H1 (cell line): Measurements from ENCODE around the gene MCHR1. TPM values are rescaled to one million over a fixed set of nuclear protein-coding genes. Genes with fewer than 3 reads are reported as not detected.

ENCODE experiments used
- CTCF ChIA-PET: fragments of 300-600 bp; sonication (Branson Sonifier 250); formaldehyde crosslinking; loops from one replicate; lab custom pipeline; 2021; ENCODE audit not compliant: partially characterized antibody; lab: Charles Lee
- POLR2A ChIA-PET: fragments of 300-600 bp; sonication (Branson Sonifier 250); formaldehyde crosslinking; loops from one replicate; lab custom pipeline; 2021; ENCODE audit warnings: inconsistent platforms; ENCODE audit not compliant: partially characterized antibody; lab: Charles Lee
- DNase-seq, 2 experiments: peaks; one replicate each; pipeline versions ENCODE4 v3.0.0 to v3.0.0-alpha.2; 2010 to 2022; ENCODE audit warnings: low spot score in 2 of 2, low read depth in 1 of 2, mixed read lengths in 1 of 2
- FAIRE-seq: peaks from 2 replicates; lab custom pipeline; 2011; peaks lifted over from hg19 to GRCh38; lab: Jason Lieb, UNC
- H2AFZ ChIP-seq: 2 replicates; pipeline ENCODE4 v1.8.1; 2012; ENCODE audit warnings: low read length, inconsistent platforms
- H2AK5ac ChIP-seq: 2 replicates; pipeline ENCODE4 v1.6.1; 2013; ENCODE audit warnings: low read depth, low read length
- H2BK120ac ChIP-seq: replicated peaks from 2 replicates; pipeline ENCODE3; 2013; ENCODE audit warnings: low read depth, low read length, inconsistent platforms
- H2BK12ac ChIP-seq: 2 replicates; pipeline ENCODE4 v1.6.1; 2013; ENCODE audit warnings: low read depth, low read length
- H2BK15ac ChIP-seq: 2 replicates; pipeline ENCODE4 v1.6.1; 2013; ENCODE audit warnings: low read length
- H2BK20ac ChIP-seq: 2 replicates; pipeline ENCODE4 v1.6.1; 2013; ENCODE audit warnings: low read length
- H2BK5ac ChIP-seq: 2 replicates; pipeline ENCODE4 v1.6.1; 2013; ENCODE audit warnings: low read depth, low read length
- H3K14ac ChIP-seq: 2 replicates; pipeline ENCODE4 v1.6.1; 2013; ENCODE audit warnings: inconsistent platforms; ENCODE audit not compliant: insufficient read length
- H3K18ac ChIP-seq: 2 replicates; pipeline ENCODE4 v1.6.1; 2013; ENCODE audit warnings: low read length; ENCODE audit errors: extremely low read depth
- H3K23ac ChIP-seq: 2 replicates; pipeline ENCODE4 v1.6.1; 2013; ENCODE audit warnings: inconsistent platforms; ENCODE audit not compliant: insufficient read length
- H3K23me2 ChIP-seq: 2 replicates; pipeline ENCODE4 v1.6.1; 2013; ENCODE audit warnings: low read depth, low read length
- H3K27ac ChIP-seq: 2 replicates; pipeline ENCODE4 v1.6.1; 2011; ENCODE audit warnings: low read depth, low read length, inconsistent platforms
- H3K27me3 ChIP-seq, 4 experiments: replicated peaks in 1 of 4; 1 replicate in 1 of 4; 2 replicates in 3 of 4; pipeline versions ENCODE4 v1.6.1 to v1.8.1; 2011 to 2013; ENCODE audit warnings: low read length in 3 of 4, mild to moderate bottlenecking in 3 of 4, inconsistent platforms in 2 of 4, mixed read lengths in 2 of 4, moderate library complexity in 1 of 4; ENCODE audit not compliant: control insufficient read depth in 3 of 4, insufficient read depth in 3 of 4; ENCODE audit errors: extremely low read depth in 1 of 4
- H3K36me3 ChIP-seq, 4 experiments: 2 replicates each; pipeline versions ENCODE4 v1.6.1 to v1.8.1; 2011 to 2013; ENCODE audit warnings: mild to moderate bottlenecking in 4 of 4, low read length in 3 of 4, moderate library complexity in 2 of 4, control low read depth in 1 of 4, inconsistent platforms in 1 of 4; ENCODE audit not compliant: insufficient read depth in 4 of 4, control insufficient read depth in 2 of 4
- H3K4ac ChIP-seq: replicated peaks from 2 replicates; pipeline ENCODE3; 2013; ENCODE audit warnings: low read length, low read depth, mixed read lengths, inconsistent platforms; ENCODE audit not compliant: insufficient read length
- H3K4me1 ChIP-seq, 4 experiments: replicated peaks in 1 of 4; 1 replicate in 1 of 4; 2 replicates in 3 of 4; pipeline versions ENCODE4 v1.6.1 to v1.8.1; 2011 to 2013; ENCODE audit warnings: low read length in 3 of 4, inconsistent platforms in 2 of 4, mixed read lengths in 1 of 4; ENCODE audit not compliant: insufficient read depth in 4 of 4, control insufficient read depth in 3 of 4
- H3K4me2 ChIP-seq, 2 experiments: 2 replicates each; pipeline versions ENCODE4 v1.6.1 to v1.8.1; 2011 to 2013; ENCODE audit warnings: low read depth in 2 of 2, low read length in 2 of 2, control low read depth in 1 of 2, inconsistent platforms in 1 of 2, mild to moderate bottlenecking in 1 of 2; ENCODE audit not compliant: insufficient read depth in 1 of 2
- H3K4me3 ChIP-seq, 4 experiments: fragments of 200-600, 300-600 bp in 1 of 4; sonication (generic), shearing (Covaris generic), sonication (Bioruptor Twin) in 1 of 4; 2 replicates each; pipeline versions ENCODE4 v1.5.1 to v1.8.1; 2011 to 2016; ENCODE audit warnings: low read length in 4 of 4, low read depth in 3 of 4, control low read depth in 2 of 4, inconsistent platforms in 2 of 4, mild to moderate bottlenecking in 2 of 4, mixed read lengths in 1 of 4, moderate library complexity in 1 of 4; ENCODE audit not compliant: insufficient read depth in 2 of 4; ENCODE audit errors: extremely low read depth in 1 of 4
- H3K56ac ChIP-seq: replicated peaks from 2 replicates; pipeline ENCODE3; 2013; ENCODE audit warnings: low read depth, mild to moderate bottlenecking, mixed read lengths, low read length, inconsistent platforms; ENCODE audit not compliant: insufficient read length
- H3K79me1 ChIP-seq: 2 replicates; pipeline ENCODE4 v1.6.1; 2013; ENCODE audit warnings: low read depth, low read length, control low read depth
- H3K79me2 ChIP-seq, 2 experiments: 2 replicates each; pipeline versions ENCODE4 v1.6.1 to v1.8.1; 2012 to 2013; ENCODE audit warnings: low read length in 2 of 2, mild to moderate bottlenecking in 2 of 2, inconsistent platforms in 1 of 2; ENCODE audit not compliant: insufficient read depth in 2 of 2, control insufficient read depth in 1 of 2
- H3K9ac ChIP-seq, 4 experiments: replicated peaks in 1 of 4; 1 replicate in 1 of 4; 2 replicates in 3 of 4; pipeline versions ENCODE4 v1.6.1 to v1.8.1; 2011 to 2013; ENCODE audit warnings: low read depth in 3 of 4, low read length in 3 of 4, control low read depth in 2 of 4, mild to moderate bottlenecking in 2 of 4, moderate library complexity in 2 of 4, inconsistent platforms in 1 of 4; ENCODE audit errors: extremely low read depth in 1 of 4
- H3K9me3 ChIP-seq, 2 experiments: 2 replicates each; pipeline versions ENCODE4 v1.6.1 to v1.8.1; 2012 to 2013; ENCODE audit warnings: mild to moderate bottlenecking in 2 of 2, moderate library complexity in 2 of 2, control low read depth in 1 of 2, inconsistent platforms in 1 of 2, low read depth in 1 of 2, low read length in 1 of 2, mixed read lengths in 1 of 2; ENCODE audit not compliant: insufficient read depth in 2 of 2
- H4K20me1 ChIP-seq, 2 experiments: replicated peaks in 1 of 2; 2 replicates each; pipeline versions ENCODE3 to v1.8.1; 2011 to 2013; ENCODE audit warnings: inconsistent platforms in 2 of 2, low read length in 2 of 2, mild to moderate bottlenecking in 1 of 2; ENCODE audit not compliant: insufficient read depth in 2 of 2, control insufficient read depth in 1 of 2
- H4K5ac ChIP-seq: 2 replicates; pipeline ENCODE4 v1.6.1; 2013; ENCODE audit warnings: low read length, low read depth, mixed read lengths, inconsistent platforms; ENCODE audit not compliant: insufficient read length
- H4K8ac ChIP-seq: 2 replicates; pipeline ENCODE4 v1.8.0; 2013; ENCODE audit warnings: mild to moderate bottlenecking, moderate library complexity, low read length, inconsistent platforms; ENCODE audit not compliant: insufficient read depth; ENCODE audit errors: extremely low read depth
- H4K91ac ChIP-seq: replicated peaks from 2 replicates; pipeline ENCODE3; 2013; ENCODE audit warnings: low read length, mixed read lengths, inconsistent platforms; ENCODE audit not compliant: insufficient read length
- FOSL1 ChIP-seq: IDR thresholded peaks from 2 replicates; pipeline ENCODE4 v1.6.1; 2011; ENCODE audit warnings: mild to moderate bottlenecking, low read depth, low read length, moderate library complexity; ENCODE audit not compliant: insufficient read depth
- HDAC2 ChIP-seq, 2 experiments: fragments of 300-600 bp in 1 of 2; sonication (generic) in 1 of 2; IDR thresholded peaks; 2 replicates each; pipeline ENCODE4 v1.6.1; 2011 to 2012; ENCODE audit warnings: low read depth in 2 of 2, low read length in 2 of 2, mild to moderate bottlenecking in 2 of 2, moderate library complexity in 2 of 2, borderline replicate concordance in 1 of 2, inconsistent platforms in 1 of 2
- JUND ChIP-seq: IDR thresholded peaks from 2 replicates; pipeline ENCODE4 v1.6.1; 2011; ENCODE audit warnings: mild to moderate bottlenecking, improper control_type of control experiment, low read length
- KDM1A ChIP-seq: fragments of 200-600, 300-600 bp; sonication (generic); IDR thresholded peaks from 2 replicates; pipeline ENCODE4 v1.7.1; 2016; ENCODE audit warnings: mild to moderate bottlenecking, low read length, borderline replicate concordance
- KDM4A ChIP-seq: IDR thresholded peaks from one replicate; pipeline ENCODE4 v1.7.1; 2012; ENCODE audit warnings: low read depth, mild to moderate bottlenecking, moderate library complexity, low read length, inconsistent platforms; ENCODE audit not compliant: severe bottlenecking
- NRF1 ChIP-seq: IDR thresholded peaks from 2 replicates; pipeline ENCODE4 v1.6.1; 2011; ENCODE audit warnings: mild to moderate bottlenecking, low read depth, low read length, improper control_type of control experiment
- PHF8 ChIP-seq: fragments of 200-600 bp; sonication (generic); conservative IDR thresholded peaks from 2 replicates; pipeline ENCODE4 v1.7.1; 2012; ENCODE audit warnings: low read depth, mild to moderate bottlenecking, inconsistent platforms, low read length, moderate library complexity
- POLR2AphosphoS5 ChIP-seq: IDR thresholded peaks from 2 replicates; pipeline ENCODE4 v1.6.1; 2011; ENCODE audit warnings: low read depth, low read length
- RBBP5 ChIP-seq: IDR thresholded peaks from 2 replicates; pipeline ENCODE4 v1.7.1; 2012; ENCODE audit warnings: low read depth, mild to moderate bottlenecking, inconsistent platforms, low read length, moderate library complexity, borderline replicate concordance
- SIN3A ChIP-seq, 2 experiments: IDR thresholded peaks in 1 of 2; conservative IDR thresholded peaks in 1 of 2; 2 replicates each; pipeline ENCODE4 v1.6.1; 2011 to 2012; ENCODE audit warnings: low read length in 2 of 2, improper control_type of control experiment in 1 of 2, low read depth in 1 of 2, mild to moderate bottlenecking in 1 of 2
- SIX5 ChIP-seq: IDR thresholded peaks from 2 replicates; pipeline ENCODE4 v1.6.1; 2011; ENCODE audit warnings: mild to moderate bottlenecking, low read depth, low read length
- TAF7 ChIP-seq: optimal IDR thresholded peaks from 2 replicates; pipeline ENCODE3; 2011; ENCODE audit warnings: low read depth, mild to moderate bottlenecking, inconsistent platforms, low read length, moderate library complexity, borderline replicate concordance
- WGBS, 2 experiments: shearing (Covaris generic) in 1 of 2; methylation state at CpG; one replicate each; pipeline versions ENCODE4 v1.1.6 to v1.1.7; 2013 to 2015; ENCODE audit warnings: low lambda C conversion rate in 2 of 2, mixed read lengths in 2 of 2, inconsistent platforms in 1 of 2, low coverage in 1 of 2, missing lambda C conversion rate in 1 of 2; ENCODE audit not compliant: insufficient replicate concordance in 2 of 2, insufficient coverage in 1 of 2, insufficient read length in 1 of 2; ENCODE audit errors: extremely low coverage in 1 of 2, missing lambda C conversion rate in 1 of 2; 5-methylcytosine and 5-hydroxymethylcytosine counted together
- polyA plus RNA-seq, 7 experiments: library from polyadenylated mRNA; depleted of rRNA in 3 of 7; stranded (reverse) in 5 of 7; unstranded in 2 of 7; fragments of >200 nt in 5 of 7; fragments of 200-250 nt in 2 of 7; gene quantifications; 1 replicate in 5 of 7; 2 replicates in 1 of 7; 4 replicates in 1 of 7; pipeline versions ENCODE4 v1.2.1 to v1.2.3, GENCODE V29; 2011 to 2013; ENCODE audit warnings: missing spikeins in 2 of 7, mixed read lengths in 2 of 7
- total RNA-seq: library from RNA; stranded (reverse); fragmentation: NEBNext Ultra II Directional; extraction: Animal tissue kit (Norgen Biotek cat#: 25700); gene quantifications from 2 replicates; pipeline ENCODE4 v1.2.1, GENCODE V29; 2021
- TF ChIP-seq, protein P1 (sequence below): IDR thresholded peaks from 2 replicates; pipeline ENCODE4 v1.6.1; 2012; ENCODE audit warnings: inconsistent platforms

The MCHR1 gene
- total and polyA plus RNA-seq, 2 of the 8 experiments (the other 6 are each of a cell fraction or from before 2014, with no cell fraction given): 0.91 to 7.6 TPM

DNA sequence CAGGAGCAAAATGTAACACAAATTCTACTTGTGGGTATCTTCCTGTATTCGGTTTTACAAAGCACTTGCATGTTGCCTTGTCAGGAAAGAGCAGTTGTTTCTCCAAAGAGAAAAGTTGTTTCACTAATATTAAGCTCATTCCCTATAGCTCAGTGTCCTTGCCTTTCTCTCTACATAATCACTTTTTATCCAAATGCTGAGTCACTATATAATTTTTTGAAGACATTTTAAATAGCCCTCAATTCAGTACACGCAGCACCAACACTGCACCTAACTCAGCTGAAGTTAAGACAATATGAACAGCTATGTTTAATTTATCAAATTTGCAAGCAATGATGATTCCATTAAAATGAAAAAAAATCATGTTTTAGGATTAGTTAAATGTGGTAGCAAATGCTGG is 28.2 kb upstream of the MCHR1 start:
- Histone ChIP-seq H3K4me1 (peaks cover 0 to 5% (median 2%) of the 10 kb centered on the region in 4 experiments; a peak in 3 of 7 replicates), H3K79me1 (no peaks in the 10 kb centered on the region), H3K9me3 (no peaks in the 10 kb centered on the region), H3K23me2 (no peaks in the 10 kb centered on the region), H3K27ac (no peak overlapping the region), H2AFZ (no peak overlapping the region), H2BK120ac (no peak overlapping the region), H2AK5ac (no peak overlapping the region), H3K4me3 (no peak overlapping the region), H4K8ac (no peak overlapping the region), H2BK20ac (no peak overlapping the region), H4K91ac (no peak overlapping the region), H3K9ac (no peak overlapping the region), H2BK12ac (no peak overlapping the region), H3K23ac (no peak overlapping the region), H4K20me1 (no peaks in the 10 kb centered on the region), H4K5ac (no peak overlapping the region), H2BK5ac (no peak overlapping the region), H3K56ac (no peak overlapping the region), H3K27me3 (no peaks in the 10 kb centered on the region), H3K18ac (no peak overlapping the region), H3K4ac (no peak overlapping the region), H2BK15ac (no peak overlapping the region), H3K36me3 (no peaks in the 10 kb centered on the region), H3K79me2 (no peaks in the 10 kb centered on the region), H3K14ac (no peak overlapping the region), H3K4me2 (no peak overlapping the region)
- ChIA-PET CTCF (interaction anchor here (0.6 to 4.1 kb wide), 5 partner anchors 109 to 248 kb away, joined by 3 to 23 read pairs (median 5); no protein-coding TSS in a partner anchor), POLR2A (no interaction called here)
- WGBS, 2 experiments: 92% methylated on average over 2 of the region's 2 CpGs; no CpG with 5 or more reads in 1 of the 2 experiments
- FAIRE-seq: no peak
- TF ChIP-seq, protein P1, sequence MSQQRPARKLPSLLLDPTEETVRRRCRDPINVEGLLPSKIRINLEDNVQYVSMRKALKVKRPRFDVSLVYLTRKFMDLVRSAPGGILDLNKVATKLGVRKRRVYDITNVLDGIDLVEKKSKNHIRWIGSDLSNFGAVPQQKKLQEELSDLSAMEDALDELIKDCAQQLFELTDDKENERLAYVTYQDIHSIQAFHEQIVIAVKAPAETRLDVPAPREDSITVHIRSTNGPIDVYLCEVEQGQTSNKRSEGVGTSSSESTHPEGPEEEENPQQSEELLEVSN: no peak
- TF ChIP-seq RBBP5: no peak
- no peak for TF ChIP-seq HDAC2 (IDR thresholded peaks at IDR 0.05; ENCODE audit: borderline replicate concordance in 1 of 2, low read depth in 2 of 2, low read length in 2 of 2)
- no peak for TF ChIP-seq TAF7
- no peak for TF ChIP-seq POLR2AphosphoS5
- no peak for TF ChIP-seq SIX5
- TF ChIP-seq FOSL1: no peak
- TF ChIP-seq NRF1: no peak
- TF ChIP-seq KDM4A: no peak
- TF ChIP-seq KDM1A: no peak
- TF ChIP-seq SIN3A (conservative IDR thresholded peaks at IDR 0.05 in 1 of 2, IDR thresholded peaks at IDR 0.05 in 1 of 2; ENCODE audit: low read depth in 1 of 2, low read length in 2 of 2): no peak
- TF ChIP-seq JUND: no peak
- TF ChIP-seq PHF8: no peak
- no peak for DNase-seq
